Measurements from ENCODE around the gene VPS4A.
"Not testable (repeated sequence)": the region's sequence is repeated elsewhere in the genome, so short reads cannot be mapped to it uniquely, and the experiment has no call there.

The VPS4A gene

GRCh38 chr16:69310653-69311532 lies at the start of gene VPS4A:
Gene VPS4A (plus strand): TSS chr16:69311350. CDS start chr16:69311512, 162 bp downstream.
- DNase-seq = peak; percentile 96 to 99 (median 98)

- no peak for DNase-seq
These were observed 44.7 kb upstream of the VPS4A start for GRCh38 chr16:69266334-69267063.

GRCh38 chr16:69267633-69268032 lies 43.5 kb upstream of the VPS4A start:
- DNase-seq = no peak

- DNase-seq = peak; percentile 4 to 39 (median 26)
These were observed 40.8 kb upstream of the VPS4A start for GRCh38 chr16:69270395-69270794.

- no peak for DNase-seq
These were observed 40.3 kb upstream of the VPS4A start for GRCh38 chr16:69270831-69271230.

GRCh38 chr16:69273009-69273408 lies 38.1 kb upstream of the VPS4A start:
- DNase-seq = no peak

GRCh38 chr16:69274699-69275235 lies 36.4 kb upstream of the VPS4A start:
- no peak for DNase-seq

GRCh38 chr16:69276148-69277115 lies 34.7 kb upstream of the VPS4A start:
- DNase-seq = no peak

GRCh38 chr16:69277413-69277812 lies 33.7 kb upstream of the VPS4A start:
- no peak for DNase-seq

- no peak for DNase-seq
These were observed 27.3 kb upstream of the VPS4A start for GRCh38 chr16:69283851-69284250.

GRCh38 chr16:69285240-69285639 lies 25.9 kb upstream of the VPS4A start:
- DNase-seq = no peak

- peak; percentile 79 to 86 (median 81) for DNase-seq
These were observed 24.0 kb upstream of the VPS4A start for GRCh38 chr16:69286941-69287713.

- DNase-seq = not testable (repeated sequence)
These were observed 19.5 kb upstream of the VPS4A start for GRCh38 chr16:69291657-69292056.

- DNase-seq = no peak
These were observed 17.7 kb upstream of the VPS4A start for GRCh38 chr16:69293401-69293800.

- DNase-seq = no peak
These were observed 17.1 kb upstream of the VPS4A start for GRCh38 chr16:69294051-69294450.

GRCh38 chr16:69296771-69297170 lies 14.4 kb upstream of the VPS4A start:
- not testable (repeated sequence) for DNase-seq

GRCh38 chr16:69298261-69298660 lies 12.9 kb upstream of the VPS4A start:
- no peak for DNase-seq

- DNase-seq = no peak
These were observed 10.0 kb upstream of the VPS4A start for GRCh38 chr16:69301187-69301586.

- DNase-seq = no peak
These were observed 9.3 kb upstream of the VPS4A start for GRCh38 chr16:69301861-69302260.

- DNase-seq = no peak
These were observed 8.8 kb upstream of the VPS4A start for GRCh38 chr16:69302301-69302700.

GRCh38 chr16:69306031-69306430 lies 5.1 kb upstream of the VPS4A start:
- no peak for DNase-seq

- DNase-seq = no peak
These were observed 4.1 kb upstream of the VPS4A start for GRCh38 chr16:69307091-69307490.

Measured in suppressor macrophage treated with lipopolysaccharide for 1 hour (primary cell).